CD14-positive monocyte (primary cell): ENCODE data around the gene KIT. TPM values are rescaled to one million over a fixed set of nuclear protein-coding genes. Genes with fewer than 3 reads are reported as not detected.

ENCODE experiments used
- DNase-seq, 3 donors: peaks; one replicate each; pipeline ENCODE4 v3.0.0-alpha.2; 2011 to 2022
- H2AFZ ChIP-seq: 2 replicates; pipeline ENCODE4 v1.6.0; 2012; ENCODE audit warnings: mild to moderate bottlenecking, low read depth, low read length, inconsistent platforms; ENCODE audit not compliant: insufficient read depth, poor library complexity, severe bottlenecking
- H3K27ac ChIP-seq, 2 donors: 1 replicate in 1 of 2; 2 replicates in 1 of 2; pipeline ENCODE4 v1.5.1; 2012 to 2013; ENCODE audit warnings: low read length in 2 of 2, control low read depth in 1 of 2, inconsistent platforms in 1 of 2, low read depth in 1 of 2, mild to moderate bottlenecking in 1 of 2
- H3K27me3 ChIP-seq, 2 donors: one replicate each; pipeline versions ENCODE4 v1.6.0 to v1.6.1; 2011 to 2013; ENCODE audit warnings: low read length in 2 of 2; ENCODE audit not compliant: control insufficient read depth in 2 of 2, insufficient read depth in 2 of 2
- H3K36me3 ChIP-seq, 2 donors: replicated peaks in 1 of 2; 1 replicate in 1 of 2; 2 replicates in 1 of 2; pipeline versions ENCODE4 v1.5.1 to v1.6.1; 2012 to 2013; ENCODE audit warnings: low read length in 2 of 2, control low read depth in 1 of 2, inconsistent platforms in 1 of 2, mild to moderate bottlenecking in 1 of 2; ENCODE audit not compliant: insufficient read depth in 2 of 2, control insufficient read depth in 1 of 2
- H3K4me1 ChIP-seq, 2 donors: 1 replicate in 1 of 2; 2 replicates in 1 of 2; pipeline versions ENCODE4 v1.5.1 to v1.6.1; 2012 to 2013; ENCODE audit warnings: low read length in 2 of 2, control low read depth in 1 of 2, inconsistent platforms in 1 of 2, mild to moderate bottlenecking in 1 of 2, moderate library complexity in 1 of 2; ENCODE audit not compliant: insufficient read depth in 2 of 2, control insufficient read depth in 1 of 2
- H3K4me2 ChIP-seq: replicated peaks from 2 replicates; pipeline ENCODE3; 2012; ENCODE audit warnings: low read length, moderate library complexity, mild to moderate bottlenecking; ENCODE audit not compliant: poor library complexity, severe bottlenecking; ENCODE audit errors: extremely low read depth
- H3K4me3 ChIP-seq, 3 experiments: fragments of 200-600 bp in 1 of 3; sonication (generic) in 1 of 3; replicated peaks in 1 of 3; 1 replicate in 2 of 3; 2 replicates in 1 of 3; pipeline ENCODE4 v1.5.1; 2011 to 2013; ENCODE audit warnings: low read length in 3 of 3, mild to moderate bottlenecking in 3 of 3, control low read depth in 2 of 3, low read depth in 2 of 3, inconsistent platforms in 1 of 3, moderate library complexity in 1 of 3
- H3K79me2 ChIP-seq: 2 replicates; pipeline ENCODE4 v1.6.0; 2012; ENCODE audit warnings: mild to moderate bottlenecking, control low read depth, inconsistent platforms, low read length, moderate library complexity; ENCODE audit not compliant: insufficient read depth
- H3K9ac ChIP-seq: 2 replicates; pipeline ENCODE4 v1.6.0; 2017; ENCODE audit warnings: low read length, mild to moderate bottlenecking; ENCODE audit not compliant: insufficient read depth, poor library complexity, severe bottlenecking
- H3K9me3 ChIP-seq, 2 donors: replicated peaks in 1 of 2; 1 replicate in 1 of 2; 2 replicates in 1 of 2; pipeline versions ENCODE4 v1.5.1 to v1.6.1; 2012 to 2013; ENCODE audit warnings: low read length in 2 of 2, control low read depth in 1 of 2; ENCODE audit not compliant: control insufficient read depth in 1 of 2, insufficient read depth in 1 of 2
- H4K20me1 ChIP-seq: 2 replicates; pipeline ENCODE4 v1.6.0; 2012; ENCODE audit warnings: mild to moderate bottlenecking, low read length, control low read depth, moderate library complexity; ENCODE audit not compliant: insufficient read depth
- H3K27ac Mint-ChIP-seq, 7 donors: one replicate each; pipeline ENCODE4 v1.8.0; 2020; ENCODE audit warnings: mild to moderate bottlenecking in 7 of 7, mixed read lengths in 7 of 7, moderate library complexity in 6 of 7, inconsistent platforms in 2 of 7
- H3K27me3 Mint-ChIP-seq, 3 donors: one replicate each; pipeline ENCODE4 v1.8.0; 2021 to 2022; ENCODE audit warnings: low read depth in 3 of 3, mild to moderate bottlenecking in 3 of 3, mixed read lengths in 3 of 3, moderate library complexity in 3 of 3, inconsistent platforms in 1 of 3
- H3K36me3 Mint-ChIP-seq, 2 donors: one replicate each; pipeline ENCODE4 v1.8.0; 2020; ENCODE audit warnings: mixed read lengths in 2 of 2, inconsistent platforms in 1 of 2, mild to moderate bottlenecking in 1 of 2
- H3K4me1 Mint-ChIP-seq: one replicate; pipeline ENCODE4 v1.8.0; 2020; ENCODE audit warnings: mild to moderate bottlenecking, mixed read lengths
- H3K4me3 Mint-ChIP-seq, 2 donors: one replicate each; pipeline ENCODE4 v1.8.0; 2020; ENCODE audit warnings: mild to moderate bottlenecking in 2 of 2, mixed read lengths in 2 of 2, moderate library complexity in 1 of 2
- H3K9me3 Mint-ChIP-seq, 7 donors: one replicate each; pipeline ENCODE4 v1.8.0; 2020 to 2022; ENCODE audit warnings: mixed read lengths in 7 of 7, mild to moderate bottlenecking in 6 of 7, moderate library complexity in 6 of 7, inconsistent platforms in 2 of 7
- WGBS: methylation state at CpG from one replicate; pipeline ENCODE4 v1.1.5; 2013; ENCODE audit warnings: missing lambda C conversion rate; ENCODE audit not compliant: insufficient coverage; 5-methylcytosine and 5-hydroxymethylcytosine counted together
- intact Hi-C, 2 donors: fragments of 100-400 bp; cut with micrococcal nuclease; formaldehyde crosslinking; loops; one replicate each; pipeline versions ENCODE4 v1.15.0 to v1.15.1; 2023
- polyA plus RNA-seq, 3 donors: library from polyadenylated mRNA; depleted of rRNA in 1 of 3; unstranded in 2 of 3; stranded (reverse) in 1 of 3; fragments of 300-500 nt in 2 of 3; fragments of >200 nt in 1 of 3; fragmentation: Illumina TruSeq in 2 of 3; gene quantifications; 1 replicate in 2 of 3; 2 replicates in 1 of 3; pipeline ENCODE4 v1.2.3, GENCODE V29; 2012 to 2021
- TF ChIP-seq, protein P1 (sequence below): fragments of 200-600 bp; IDR thresholded peaks from one replicate; pipeline ENCODE4 v1.8.0; 2022; ENCODE audit warnings: antibody characterized with exemption, mild to moderate bottlenecking

The KIT gene
- polyA plus RNA-seq, 3 donors, result not detected

DNA sequence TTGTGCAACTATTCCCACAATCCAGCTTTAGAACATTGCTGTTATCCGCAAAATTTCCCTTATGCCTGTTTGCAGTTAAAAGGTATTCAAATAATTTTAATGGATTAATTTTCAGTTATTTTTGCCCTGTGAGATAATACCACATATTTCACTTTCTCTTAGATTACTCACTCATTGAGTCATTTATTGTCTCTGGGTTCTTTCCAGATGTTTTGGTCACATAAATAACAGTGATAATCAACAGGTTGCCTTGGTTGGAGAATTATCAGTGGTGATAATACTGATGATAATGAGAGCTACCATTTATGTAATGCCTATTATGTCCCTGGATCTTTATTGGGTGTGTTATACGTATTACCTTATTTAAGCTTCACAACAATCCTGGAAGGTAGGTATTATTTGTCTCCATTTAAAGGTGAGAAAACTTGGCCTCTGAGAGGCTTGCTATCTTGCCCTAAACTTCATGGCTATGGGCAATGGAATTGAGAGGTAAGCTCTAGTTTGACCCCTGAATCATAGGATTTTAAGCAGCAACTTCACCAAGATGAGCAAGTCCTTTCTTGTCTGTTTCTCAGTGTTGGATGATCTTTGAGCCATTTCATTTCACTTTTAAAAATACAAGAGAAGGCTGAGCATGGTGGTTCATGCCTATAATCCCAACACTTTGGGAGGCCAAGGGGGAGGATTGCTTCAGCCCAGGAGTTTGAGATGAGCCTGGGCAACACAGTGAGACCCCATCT lies 87.4 kb downstream of the KIT start:
- H3K27ac Mint-ChIP-seq, result no peak overlapping the region
- no peak overlapping the region for H2AFZ ChIP-seq
- H3K4me1 ChIP-seq, result peaks cover 16 to 18% of the 10 kb centered on the region in 2 donors
- H3K9me3 Mint-ChIP-seq, result peaks cover 0 to 5% (median 0%) of the 10 kb centered on the region in 7 donors
- peaks cover 0 to 2% of the 10 kb centered on the region in 2 donors for H3K9me3 ChIP-seq
- no peak overlapping the region for H3K9ac ChIP-seq
- intact Hi-C loops, result no loop called here
- peaks cover 17% of the 10 kb centered on the region for H3K4me1 Mint-ChIP-seq
- TF ChIP-seq, protein P1, sequence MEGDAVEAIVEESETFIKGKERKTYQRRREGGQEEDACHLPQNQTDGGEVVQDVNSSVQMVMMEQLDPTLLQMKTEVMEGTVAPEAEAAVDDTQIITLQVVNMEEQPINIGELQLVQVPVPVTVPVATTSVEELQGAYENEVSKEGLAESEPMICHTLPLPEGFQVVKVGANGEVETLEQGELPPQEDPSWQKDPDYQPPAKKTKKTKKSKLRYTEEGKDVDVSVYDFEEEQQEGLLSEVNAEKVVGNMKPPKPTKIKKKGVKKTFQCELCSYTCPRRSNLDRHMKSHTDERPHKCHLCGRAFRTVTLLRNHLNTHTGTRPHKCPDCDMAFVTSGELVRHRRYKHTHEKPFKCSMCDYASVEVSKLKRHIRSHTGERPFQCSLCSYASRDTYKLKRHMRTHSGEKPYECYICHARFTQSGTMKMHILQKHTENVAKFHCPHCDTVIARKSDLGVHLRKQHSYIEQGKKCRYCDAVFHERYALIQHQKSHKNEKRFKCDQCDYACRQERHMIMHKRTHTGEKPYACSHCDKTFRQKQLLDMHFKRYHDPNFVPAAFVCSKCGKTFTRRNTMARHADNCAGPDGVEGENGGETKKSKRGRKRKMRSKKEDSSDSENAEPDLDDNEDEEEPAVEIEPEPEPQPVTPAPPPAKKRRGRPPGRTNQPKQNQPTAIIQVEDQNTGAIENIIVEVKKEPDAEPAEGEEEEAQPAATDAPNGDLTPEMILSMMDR, result no peak
- H3K36me3 ChIP-seq, result no peaks in the 10 kb centered on the region
- no peaks in the 10 kb centered on the region for H3K79me2 ChIP-seq
- H3K27ac ChIP-seq, result no peak overlapping the region
- H3K27me3 Mint-ChIP-seq, result no peaks in the 10 kb centered on the region
- H3K27me3 ChIP-seq, result no peaks in the 10 kb centered on the region
- H3K4me2 ChIP-seq, result no peak overlapping the region
- WGBS, result no CpG with 5 or more reads among the region's 2 CpGs
- H3K4me3 ChIP-seq, result no peak overlapping the region
- DNase-seq, result no peak
- H3K36me3 Mint-ChIP-seq, result no peaks in the 10 kb centered on the region
- H3K4me3 Mint-ChIP-seq, result no peak overlapping the region
- no peaks in the 10 kb centered on the region for H4K20me1 ChIP-seq

DNA sequence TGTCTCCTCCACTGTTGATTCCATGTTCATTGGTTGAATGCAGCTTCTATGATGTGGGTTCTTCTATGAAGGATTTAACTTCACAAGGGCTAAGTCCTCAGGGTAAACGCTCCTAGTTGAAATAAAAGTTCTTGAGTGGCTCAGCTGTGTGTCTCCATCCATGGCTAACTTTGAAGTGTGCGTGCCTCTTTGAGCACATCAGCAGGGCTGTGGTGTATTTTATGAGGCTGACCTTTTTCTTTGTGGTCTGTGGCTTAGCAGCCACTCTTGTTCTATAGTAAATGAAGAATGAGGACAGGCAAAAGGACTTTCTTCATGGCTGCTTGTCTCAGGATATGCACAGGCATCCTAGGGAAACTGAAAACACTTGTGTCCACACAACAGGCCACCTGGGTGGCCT lies 88.5 kb downstream of the KIT start:
- peaks cover 17% of the 10 kb centered on the region for H3K4me1 Mint-ChIP-seq
- no peak overlapping the region for H3K27ac ChIP-seq
- no peak overlapping the region for H3K4me2 ChIP-seq
- peaks cover 0 to 2% of the 10 kb centered on the region in 2 donors for H3K9me3 ChIP-seq
- no peak for DNase-seq
- H3K4me3 Mint-ChIP-seq, result no peak overlapping the region
- H3K4me3 ChIP-seq, result no peak overlapping the region
- no peaks in the 10 kb centered on the region for H3K36me3 ChIP-seq
- H4K20me1 ChIP-seq, result no peaks in the 10 kb centered on the region
- no peak overlapping the region for H2AFZ ChIP-seq
- H3K27me3 ChIP-seq, result no peaks in the 10 kb centered on the region
- H3K27ac Mint-ChIP-seq, result no peak overlapping the region
- peaks cover 16 to 18% of the 10 kb centered on the region in 2 donors for H3K4me1 ChIP-seq
- WGBS, result 62% methylated on average over 2 of the region's 2 CpGs
- H3K9me3 Mint-ChIP-seq, result peaks cover 0 to 5% (median 0%) of the 10 kb centered on the region in 7 donors
- H3K27me3 Mint-ChIP-seq, result no peaks in the 10 kb centered on the region
- no peak overlapping the region for H3K9ac ChIP-seq
- intact Hi-C loops, result no loop called here
- TF ChIP-seq, protein P1, result no peak
- no peaks in the 10 kb centered on the region for H3K79me2 ChIP-seq
- H3K36me3 Mint-ChIP-seq, result no peaks in the 10 kb centered on the region
